HG03342 (cell line): ENCODE results near the gene PPP1CC.

Experiments used
- ATAC-seq: cut with Tn5 transposase; IDR thresholded peaks from one replicate; pipeline ENCODE4 v1.9.1; 2021; ENCODE audit warnings: mild to moderate bottlenecking, moderate library complexity; ENCODE audit not compliant: unreplicated experiment

Gene PPP1CC

GRCh38 chr12:110689281-110690126, 53.2 kb downstream of the PPP1CC start:
- ATAC-seq: no peak

- no peak for ATAC-seq
These were observed 54.0 kb downstream of the PPP1CC start, which contains the start of gene HVCN1 for GRCh38 chr12:110688446-110689280. TSS of gene HVCN1 (minus strand) at chr12:110689115. CDS start at chr12:110683245, 5,870 bp downstream.

GRCh38 chr12:110687396-110688169, 55.1 kb downstream of the PPP1CC start:
- no peak for ATAC-seq

- ATAC-seq: no peak
These were observed 56.3 kb downstream of the PPP1CC start for GRCh38 chr12:110686294-110686903.

GRCh38 chr12:110684312-110684836, 58.3 kb downstream of the PPP1CC start:
- ATAC-seq: no peak

GRCh38 chr12:110683888-110684287, 58.8 kb downstream of the PPP1CC start:
- no peak for ATAC-seq

GRCh38 chr12:110680032-110680431, 62.7 kb downstream of the PPP1CC start:
- no peak for ATAC-seq

GRCh38 chr12:110679201-110679600, 63.5 kb downstream of the PPP1CC start:
- no peak for ATAC-seq

- ATAC-seq: peak; percentile 10
These were observed 64.7 kb downstream of the PPP1CC start for GRCh38 chr12:110677982-110678381.

GRCh38 chr12:110677206-110677911, 65.3 kb downstream of the PPP1CC start:
- ATAC-seq: peak; percentile 58

- no peak for ATAC-seq
These were observed 66.5 kb downstream of the PPP1CC start for GRCh38 chr12:110676171-110676570.

GRCh38 chr12:110670161-110670701, 72.5 kb downstream of the PPP1CC start:
- peak; percentile 54 for ATAC-seq
